HG03571 (cell line): Measurements from ENCODE around the gene CLCN6.

Experiments
- ATAC-seq: cut with Tn5 transposase; IDR thresholded peaks from one replicate; pipeline ENCODE4 v1.9.1; 2021; ENCODE audit not compliant: unreplicated experiment

The CLCN6 gene

GRCh38 chr1:11847667-11848372 lies 41.8 kb downstream of the CLCN6 start, which contains the start of gene NPPA:
Gene NPPA, minus strand, starts transcription at chr1:11847783. Its CDS starts 99 bp downstream, at chr1:11847684.
- no peak for ATAC-seq

- no peak for ATAC-seq
Measured at GRCh38 chr1:11848373-11848700, 42.3 kb downstream of the CLCN6 start.

DNA sequence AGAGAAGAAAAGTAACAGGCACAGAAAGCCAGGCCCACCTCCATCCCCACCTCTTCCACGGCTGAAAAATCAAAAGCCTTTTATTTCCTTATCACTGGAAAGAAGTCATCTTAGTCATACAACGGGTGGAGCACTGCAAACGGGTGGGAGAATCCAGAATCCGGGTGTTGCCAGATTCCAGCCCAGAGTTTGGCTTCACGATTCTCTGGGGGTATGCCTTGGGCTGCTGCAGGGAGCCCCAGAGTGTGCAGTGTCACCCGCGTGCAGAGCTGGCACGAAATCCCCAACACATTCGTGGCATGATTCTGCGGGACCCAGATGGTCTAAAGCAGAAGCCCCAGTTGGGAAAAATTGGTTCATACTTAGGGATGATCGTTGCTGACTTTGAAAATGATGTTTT lies 44.2 kb downstream of the CLCN6 start:
- ATAC-seq = no peak

DNA sequence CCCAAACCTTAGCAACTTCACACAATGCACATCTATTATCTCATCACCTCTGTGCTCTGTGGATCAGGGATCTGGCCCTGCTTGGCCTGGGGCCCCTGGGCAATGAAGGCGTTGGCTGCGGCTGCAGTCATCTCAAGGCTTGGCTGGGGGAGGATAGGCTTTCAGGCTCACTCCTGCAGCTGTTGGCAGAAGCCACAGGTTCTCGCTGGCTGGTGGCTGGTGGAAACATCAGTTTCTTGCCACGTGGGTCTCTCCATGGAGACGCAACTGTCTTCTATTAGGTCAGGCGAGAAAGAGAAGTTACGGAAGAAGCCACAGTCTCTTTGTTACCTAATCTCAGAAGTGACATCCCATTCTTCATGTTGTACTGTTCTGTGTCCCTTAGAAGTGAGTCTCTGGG lies 45.2 kb downstream of the CLCN6 start:
- ATAC-seq = no peak

DNA sequence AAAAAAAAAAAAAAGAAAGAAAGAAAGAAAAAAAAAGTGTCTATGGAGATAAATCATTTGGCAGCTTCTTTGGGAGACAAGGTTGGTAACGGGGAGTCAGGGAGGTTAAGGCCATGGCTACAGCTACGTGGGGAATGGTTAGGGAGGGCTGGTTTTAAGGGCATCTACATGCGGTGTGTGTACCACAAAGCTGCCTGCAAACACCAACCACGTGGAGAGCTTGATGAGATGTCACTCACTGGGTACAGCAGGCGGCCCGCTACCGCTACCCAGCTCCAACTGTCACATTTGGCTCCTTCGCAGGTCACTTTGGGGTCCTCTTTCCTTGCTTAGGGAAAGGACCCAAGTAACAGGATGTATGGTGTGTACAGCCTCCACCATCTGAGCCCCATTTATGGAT lies 48.5 kb downstream of the CLCN6 start:
- ATAC-seq = no peak

- ATAC-seq = no peak
Measured at GRCh38 chr1:11855430-11855829, 49.4 kb downstream of the CLCN6 start.

DNA sequence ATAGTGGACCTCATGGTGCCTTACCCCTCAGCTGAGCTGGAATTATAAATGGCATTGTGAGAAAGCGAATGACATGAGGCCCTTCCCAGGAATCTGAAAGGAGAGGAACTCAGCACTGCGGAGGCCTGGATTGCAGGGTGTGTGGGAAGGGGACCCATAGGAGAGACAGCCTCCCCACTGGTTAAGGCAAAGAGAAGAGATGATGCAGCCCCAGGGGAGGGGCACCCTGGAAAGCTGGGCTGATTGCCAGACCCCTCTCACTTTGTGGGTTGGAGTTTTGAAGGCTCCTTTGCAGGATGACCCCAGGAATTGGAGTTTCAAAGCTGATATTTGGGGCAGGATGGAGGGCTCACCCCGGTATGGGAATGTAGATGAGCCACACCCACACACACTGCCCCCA lies 50.7 kb downstream of the CLCN6 start:
- ATAC-seq = no peak

- ATAC-seq = no peak
Measured at GRCh38 chr1:11857164-11857851, 51.3 kb downstream of the CLCN6 start.

- ATAC-seq = no peak
Measured at GRCh38 chr1:11858158-11858557, 52.2 kb downstream of the CLCN6 start.

DNA sequence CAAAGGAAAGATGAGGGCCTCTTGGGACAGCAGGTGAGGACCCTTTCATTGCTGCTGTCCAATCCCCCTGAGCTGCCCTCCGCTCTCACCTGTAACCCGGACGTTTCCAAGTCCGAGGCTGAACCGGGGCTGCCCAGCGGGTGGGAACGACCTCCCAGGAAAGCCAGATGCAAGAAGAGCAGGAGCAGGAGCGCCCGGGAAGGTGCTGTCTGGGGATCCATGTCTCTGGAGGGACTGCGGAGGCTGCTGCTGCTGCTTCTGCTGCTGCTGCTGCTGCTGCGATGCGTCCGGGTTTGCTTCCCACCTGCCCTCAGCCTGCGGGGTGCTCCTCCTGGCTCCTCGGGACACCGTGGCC lies 52.6 kb downstream of the CLCN6 start, which contains the start of gene NPPB:
Gene NPPB, minus strand, starts transcription at position 333 of the 355 bp plus-strand sequence. Its CDS starts 112 bp downstream, at position 221.
- no peak for ATAC-seq

GRCh38 chr1:11858968-11859871 lies 53.2 kb downstream of the CLCN6 start:
- ATAC-seq = no peak

- ATAC-seq = no peak
Measured at GRCh38 chr1:11860083-11860482, 54.1 kb downstream of the CLCN6 start.

GRCh38 chr1:11860587-11860986 lies 54.6 kb downstream of the CLCN6 start:
- no peak for ATAC-seq

DNA sequence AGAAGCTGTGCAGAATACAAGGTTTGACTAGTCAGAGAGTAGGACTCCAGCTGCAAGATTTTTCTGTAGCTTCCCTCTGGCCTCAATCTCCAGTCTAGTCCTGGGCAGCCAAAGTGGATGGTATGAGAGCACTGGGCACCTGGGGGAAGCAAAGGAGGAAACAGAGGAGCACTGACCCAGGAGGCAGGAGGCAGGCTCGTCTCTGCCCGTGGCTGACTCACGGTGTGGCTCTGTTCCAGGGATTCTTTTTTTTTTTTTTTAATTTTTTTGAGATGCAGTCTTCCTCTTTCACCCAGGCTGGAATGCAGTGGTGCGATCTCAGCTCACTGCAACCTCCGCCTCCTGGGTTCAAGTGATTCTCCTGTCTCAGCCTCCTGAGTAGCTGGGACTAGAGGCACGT lies 56.9 kb downstream of the CLCN6 start:
- no peak for ATAC-seq

GRCh38 chr1:11868331-11868980 lies 62.5 kb downstream of the CLCN6 start:
- ATAC-seq = no peak

DNA sequence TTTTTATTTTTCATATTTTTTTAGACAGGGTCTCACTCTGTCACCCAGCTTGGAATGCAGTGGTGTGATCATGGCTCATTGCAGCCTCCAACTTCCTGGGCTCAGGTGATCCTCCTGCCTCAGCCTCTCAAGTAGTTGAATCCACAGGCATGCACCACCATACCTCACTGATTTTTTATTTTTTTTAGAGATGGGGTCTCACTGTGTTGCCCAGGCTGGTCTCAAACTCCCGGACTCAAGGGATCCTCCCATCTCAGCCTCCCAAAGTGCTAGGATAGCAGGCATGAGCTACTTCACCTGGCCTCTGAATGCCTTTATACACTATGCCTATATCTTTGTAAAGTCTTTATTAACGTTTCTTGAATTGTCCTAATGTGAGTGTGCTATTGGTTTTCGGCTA lies 63.1 kb downstream of the CLCN6 start:
- ATAC-seq = no peak

GRCh38 chr1:11869650-11870207 lies 63.7 kb downstream of the CLCN6 start:
- no peak for ATAC-seq

DNA sequence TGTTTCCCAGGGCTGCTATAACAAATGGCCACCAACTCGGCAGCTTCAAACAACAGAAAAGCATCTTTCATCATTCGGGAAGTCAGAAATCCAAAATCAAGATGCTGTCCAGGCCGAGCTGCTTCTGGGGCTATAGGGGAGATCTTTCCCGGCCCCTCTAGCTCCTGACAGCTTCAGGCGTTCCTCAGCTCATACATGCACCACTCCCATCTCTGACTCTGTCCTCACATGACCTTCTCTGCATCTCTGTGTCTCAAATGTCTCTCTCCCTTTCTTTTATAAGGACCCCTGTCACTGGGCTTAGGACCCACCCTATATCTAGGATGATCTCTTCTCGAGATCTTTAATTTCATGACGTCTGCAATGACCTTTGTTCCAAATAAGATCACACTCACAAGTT lies 66.6 kb downstream of the CLCN6 start:
- ATAC-seq = no peak

GRCh38 chr1:11873395-11874257 lies 67.6 kb downstream of the CLCN6 start:
- ATAC-seq = no peak

GRCh38 chr1:11874258-11874562 lies 68.2 kb downstream of the CLCN6 start:
- ATAC-seq = no peak
